GM23338 (cell line): ENCODE results near the gene CWC27. TPM values are rescaled to one million over a fixed set of nuclear protein-coding genes. Genes with fewer than 3 reads are reported as not detected.

Source experiments
- ATAC-seq: fragments of 200-7000 bp; cut with Tn5 transposase; 3 replicates; pipeline ENCODE4 v1.9.1; 2020
- DNase-seq: peaks from one replicate; pipeline ENCODE4 v3.0.0-alpha.2; 2015; ENCODE audit warnings: low spot score
- H2AFZ ChIP-seq: fragments of 200-600 bp; sonication (generic); 2 replicates; pipeline ENCODE4 v1.8.0; 2016; ENCODE audit warnings: antibody characterized with exemption, mild to moderate bottlenecking, moderate library complexity
- H3F3A ChIP-seq: fragments of 200-600 bp; sonication (generic); replicated peaks from 2 replicates; pipeline ENCODE4 v1.8.0; 2017; ENCODE audit warnings: antibody characterized with exemption, mixed run types, low read depth
- H3K27ac ChIP-seq: fragments of 200-600 bp; sonication (generic); 2 replicates; pipeline ENCODE4 v1.6.1; 2016; ENCODE audit warnings: low read depth
- H3K27me3 ChIP-seq: fragments of 200-600 bp; sonication (generic); 2 replicates; pipeline ENCODE4 v1.8.0; 2016; ENCODE audit warnings: mild to moderate bottlenecking, mixed run types, moderate library complexity; ENCODE audit not compliant: insufficient read depth
- H3K36me3 ChIP-seq: fragments of 200-600 bp; sonication (generic); 2 replicates; pipeline ENCODE4 v1.8.0; 2016; ENCODE audit warnings: mild to moderate bottlenecking; ENCODE audit not compliant: insufficient read depth
- H3K4me1 ChIP-seq: fragments of 200-600 bp; sonication (generic); 2 replicates; pipeline ENCODE4 v1.8.0; 2016; ENCODE audit warnings: mild to moderate bottlenecking, moderate library complexity; ENCODE audit not compliant: insufficient read depth
- H3K4me2 ChIP-seq: fragments of 200-600 bp; sonication (generic); 2 replicates; pipeline ENCODE4 v1.7.1; 2017; ENCODE audit warnings: mixed run types
- H3K4me3 ChIP-seq: fragments of 200-600 bp; sonication (generic); 2 replicates; pipeline ENCODE4 v1.6.1; 2016; ENCODE audit warnings: mixed run types
- H3K79me2 ChIP-seq: fragments of 200-600 bp; sonication (generic); replicated peaks from 2 replicates; pipeline ENCODE4 v1.8.0; 2017; ENCODE audit warnings: mild to moderate bottlenecking; ENCODE audit not compliant: insufficient read depth
- H3K9me2 ChIP-seq: fragments of 200-600 bp; sonication (generic); 2 replicates; pipeline ENCODE4 v1.8.0; 2017; ENCODE audit not compliant: insufficient read depth
- H4K20me1 ChIP-seq: fragments of 200-600 bp; sonication (generic); replicated peaks from 2 replicates; pipeline ENCODE4 v1.8.0; 2017; ENCODE audit warnings: mild to moderate bottlenecking; ENCODE audit not compliant: insufficient read depth
- H3K27ac Mint-ChIP-seq: 2 replicates; pipeline ENCODE4 v1.8.0; 2020; ENCODE audit warnings: inconsistent platforms, mild to moderate bottlenecking, moderate library complexity, mixed read lengths
- H3K27me3 Mint-ChIP-seq: 3 replicates; pipeline ENCODE4 v1.8.0; 2022; ENCODE audit warnings: low read depth, mild to moderate bottlenecking, moderate library complexity, mixed read lengths, inconsistent platforms; ENCODE audit not compliant: insufficient read depth, poor library complexity
- H3K36me3 Mint-ChIP-seq: 3 replicates; pipeline ENCODE4 v1.8.0; 2021; ENCODE audit warnings: low read depth, mild to moderate bottlenecking, inconsistent platforms, moderate library complexity, mixed read lengths
- H3K4me1 Mint-ChIP-seq: 3 replicates; pipeline ENCODE4 v1.8.0; 2020; ENCODE audit warnings: mild to moderate bottlenecking, inconsistent platforms, mixed read lengths
- H3K4me3 Mint-ChIP-seq: 3 replicates; pipeline ENCODE4 v1.8.0; 2021; ENCODE audit warnings: moderate library complexity, mild to moderate bottlenecking, inconsistent platforms, mixed read lengths
- H3K9me3 Mint-ChIP-seq: 3 replicates; pipeline ENCODE4 v1.8.0; 2020; ENCODE audit warnings: moderate library complexity, mild to moderate bottlenecking, inconsistent platforms, mixed read lengths
- CREB1 ChIP-seq: fragments of 250-450 bp; sonication (Bioruptor Pico); IDR thresholded peaks from 2 replicates; pipeline ENCODE4 v1.5.0; 2020; ENCODE audit warnings: low read depth, mild to moderate bottlenecking, moderate library complexity
- EZH2 ChIP-seq: fragments of 200-600 bp; sonication (generic); IDR thresholded peaks from one replicate; pipeline ENCODE4 v1.8.0; 2017; ENCODE audit warnings: antibody characterized with exemption, mild to moderate bottlenecking, low read depth; ENCODE audit not compliant: unreplicated experiment
- EZH2phosphoT487 ChIP-seq: fragments of 200-600 bp; sonication (generic); IDR thresholded peaks from one replicate; pipeline ENCODE4 v1.8.1; 2018; ENCODE audit warnings: antibody characterized with exemption; ENCODE audit not compliant: unreplicated experiment
- JUNB ChIP-seq: IDR thresholded peaks from one replicate; pipeline ENCODE4 v1.6.1; 2016; ENCODE audit warnings: antibody characterized with exemption; ENCODE audit not compliant: unreplicated experiment
- NANOG ChIP-seq: IDR thresholded peaks from 2 replicates; pipeline ENCODE4 v1.6.1; 2016; ENCODE audit warnings: antibody characterized with exemption, borderline replicate concordance
- POLR2AphosphoS5 ChIP-seq: IDR thresholded peaks from 2 replicates; pipeline ENCODE4 v1.6.1; 2016; ENCODE audit warnings: antibody characterized with exemption, low read depth
- REST ChIP-seq: IDR thresholded peaks from one replicate; pipeline ENCODE4 v1.6.1; 2018; ENCODE audit warnings: antibody characterized with exemption; ENCODE audit not compliant: unreplicated experiment
- STAT1 ChIP-seq: IDR thresholded peaks from one replicate; pipeline ENCODE4 v1.6.1; 2016; ENCODE audit warnings: antibody characterized with exemption; ENCODE audit not compliant: unreplicated experiment
- ZNF114 ChIP-seq: fragments of 250-450 bp; sonication (Bioruptor Pico); IDR thresholded peaks from 2 replicates; pipeline ENCODE4 v1.5.0; 2020; ENCODE audit warnings: mild to moderate bottlenecking, moderate library complexity
- ZNF331 ChIP-seq: fragments of 250-450 bp; sonication (Bioruptor Pico); IDR thresholded peaks from 2 replicates; pipeline ENCODE4 v1.5.0; 2020; ENCODE audit warnings: low read depth, mild to moderate bottlenecking, moderate library complexity
- ZNF462 ChIP-seq: fragments of 250-450 bp; sonication (Bioruptor Pico); IDR thresholded peaks from 2 replicates; pipeline ENCODE4 v1.5.0; 2020; ENCODE audit warnings: mild to moderate bottlenecking, moderate library complexity
- polyA plus RNA-seq: library from polyadenylated mRNA; unstranded; fragments of >200 nt; fragmentation: Nextera tagmentation; extraction: Ambion mirVana; gene quantifications from 2 replicates; pipeline ENCODE4 v1.2.1, GENCODE V29; 2016
- total RNA-seq: library from RNA; depleted of rRNA; stranded (reverse); fragments of >200 nt; shearing (Covaris generic); gene quantifications from 2 replicates; pipeline ENCODE4 v1.2.3, GENCODE V29; 2014
- TF ChIP-seq, protein P1 (sequence below), 2 experiments: fragments of 200-600 bp in 1 of 2; sonication (generic) in 1 of 2; conservative IDR thresholded peaks; 2 replicates each; pipeline versions ENCODE4 v1.5.1 to v1.6.1; 2016 to 2017; ENCODE audit warnings: antibody characterized with exemption in 2 of 2, low read depth in 2 of 2, mild to moderate bottlenecking in 2 of 2, moderate library complexity in 1 of 2
- TF ChIP-seq, protein P2 (sequence below): IDR thresholded peaks from 2 replicates; pipeline ENCODE4 v1.6.1; 2016; ENCODE audit warnings: antibody characterized with exemption

The CWC27 gene
- total and polyA plus RNA-seq, 2 experiments from 2014 or later = 27.7 to 115 TPM

- no peak overlapping the region for H3K4me2 ChIP-seq
- TF ChIP-seq ZNF462 (CRISPR knock-in tag) (no peak), EZH2phosphoT487 (no peak), POLR2AphosphoS5 (no peak), NANOG (no peak), CREB1 (CRISPR knock-in tag) (no peak), STAT1 (no peak), JUNB (no peak), ZNF114 (CRISPR knock-in tag) (no peak), REST (no peak), EZH2 (no peak), ZNF331 (CRISPR knock-in tag) (no peak)
- TF ChIP-seq, protein P1, sequence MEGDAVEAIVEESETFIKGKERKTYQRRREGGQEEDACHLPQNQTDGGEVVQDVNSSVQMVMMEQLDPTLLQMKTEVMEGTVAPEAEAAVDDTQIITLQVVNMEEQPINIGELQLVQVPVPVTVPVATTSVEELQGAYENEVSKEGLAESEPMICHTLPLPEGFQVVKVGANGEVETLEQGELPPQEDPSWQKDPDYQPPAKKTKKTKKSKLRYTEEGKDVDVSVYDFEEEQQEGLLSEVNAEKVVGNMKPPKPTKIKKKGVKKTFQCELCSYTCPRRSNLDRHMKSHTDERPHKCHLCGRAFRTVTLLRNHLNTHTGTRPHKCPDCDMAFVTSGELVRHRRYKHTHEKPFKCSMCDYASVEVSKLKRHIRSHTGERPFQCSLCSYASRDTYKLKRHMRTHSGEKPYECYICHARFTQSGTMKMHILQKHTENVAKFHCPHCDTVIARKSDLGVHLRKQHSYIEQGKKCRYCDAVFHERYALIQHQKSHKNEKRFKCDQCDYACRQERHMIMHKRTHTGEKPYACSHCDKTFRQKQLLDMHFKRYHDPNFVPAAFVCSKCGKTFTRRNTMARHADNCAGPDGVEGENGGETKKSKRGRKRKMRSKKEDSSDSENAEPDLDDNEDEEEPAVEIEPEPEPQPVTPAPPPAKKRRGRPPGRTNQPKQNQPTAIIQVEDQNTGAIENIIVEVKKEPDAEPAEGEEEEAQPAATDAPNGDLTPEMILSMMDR (conservative IDR thresholded peaks at IDR 0.05; ENCODE audit: low read depth in 2 of 2) = no peak
- TF ChIP-seq, protein P2, sequence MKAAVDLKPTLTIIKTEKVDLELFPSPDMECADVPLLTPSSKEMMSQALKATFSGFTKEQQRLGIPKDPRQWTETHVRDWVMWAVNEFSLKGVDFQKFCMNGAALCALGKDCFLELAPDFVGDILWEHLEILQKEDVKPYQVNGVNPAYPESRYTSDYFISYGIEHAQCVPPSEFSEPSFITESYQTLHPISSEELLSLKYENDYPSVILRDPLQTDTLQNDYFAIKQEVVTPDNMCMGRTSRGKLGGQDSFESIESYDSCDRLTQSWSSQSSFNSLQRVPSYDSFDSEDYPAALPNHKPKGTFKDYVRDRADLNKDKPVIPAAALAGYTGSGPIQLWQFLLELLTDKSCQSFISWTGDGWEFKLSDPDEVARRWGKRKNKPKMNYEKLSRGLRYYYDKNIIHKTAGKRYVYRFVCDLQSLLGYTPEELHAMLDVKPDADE = no peak
- no peaks in the 10 kb centered on the region for H3K79me2 ChIP-seq
- H4K20me1 ChIP-seq = no peaks in the 10 kb centered on the region
- H3K27ac Mint-ChIP-seq = no peak overlapping the region
- no peaks in the 10 kb centered on the region for H3K27me3 ChIP-seq
- no peak overlapping the region for H3K27ac ChIP-seq
- H3K9me2 ChIP-seq = no peaks in the 10 kb centered on the region
- no peaks in the 10 kb centered on the region for H3F3A ChIP-seq
- H3K4me3 ChIP-seq = no peak overlapping the region
- no peaks in the 10 kb centered on the region; the same call in 1 of the 2 replicates for H3K36me3 ChIP-seq
- H3K27me3 Mint-ChIP-seq = no peaks in the 10 kb centered on the region
- H3K36me3 Mint-ChIP-seq = peaks cover 11% of the 10 kb centered on the region
- no peak overlapping the region for H3K4me3 Mint-ChIP-seq
- no peaks in the 10 kb centered on the region for H3K9me3 Mint-ChIP-seq
- no peak overlapping the region for H2AFZ ChIP-seq
- no peak for ATAC-seq
- no peaks in the 10 kb centered on the region for H3K4me1 ChIP-seq
- no peaks in the 10 kb centered on the region for H3K4me1 Mint-ChIP-seq
- no peak for DNase-seq
Measured at GRCh38 chr5:64790210-64790609, 21.5 kb downstream of the CWC27 start.
